Activated naive CD8-positive, alpha-beta T cell treated with anti-CD3 and anti-CD28 coated beads, Interleukin-2, amount 50 U/mL, for 16 hours (primary cell): ENCODE results near the gene EXOC3.
"Not testable (repeated sequence)": the region's sequence is repeated elsewhere in the genome, so short reads cannot be mapped to it uniquely, and the experiment has no call there.

Source experiments
- DNase-seq: peaks from one replicate; pipeline ENCODE4 v3.0.0-alpha.2; 2020; ENCODE audit warnings: low read depth, low spot score

Gene EXOC3

DNA sequence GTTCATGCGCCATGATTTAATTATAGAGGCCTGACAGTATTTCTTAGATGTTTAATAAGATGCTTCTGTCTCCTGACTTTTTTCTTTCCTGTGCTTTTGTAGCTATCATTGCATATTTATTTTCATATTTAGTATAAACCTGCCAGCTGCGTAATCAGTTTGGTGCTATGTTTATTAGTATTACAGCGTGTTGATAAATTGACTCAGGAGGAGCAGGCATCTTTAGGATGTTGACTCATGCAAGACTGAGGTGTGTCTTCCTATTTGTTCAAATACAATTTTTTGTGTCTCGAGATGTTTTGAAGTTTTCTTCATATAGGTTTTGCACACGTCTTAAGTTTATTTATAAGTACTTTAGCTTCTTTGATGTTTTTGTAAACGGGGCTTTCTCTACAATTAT is 35.9 kb upstream of the EXOC3 start:
- DNase-seq = no peak

DNA sequence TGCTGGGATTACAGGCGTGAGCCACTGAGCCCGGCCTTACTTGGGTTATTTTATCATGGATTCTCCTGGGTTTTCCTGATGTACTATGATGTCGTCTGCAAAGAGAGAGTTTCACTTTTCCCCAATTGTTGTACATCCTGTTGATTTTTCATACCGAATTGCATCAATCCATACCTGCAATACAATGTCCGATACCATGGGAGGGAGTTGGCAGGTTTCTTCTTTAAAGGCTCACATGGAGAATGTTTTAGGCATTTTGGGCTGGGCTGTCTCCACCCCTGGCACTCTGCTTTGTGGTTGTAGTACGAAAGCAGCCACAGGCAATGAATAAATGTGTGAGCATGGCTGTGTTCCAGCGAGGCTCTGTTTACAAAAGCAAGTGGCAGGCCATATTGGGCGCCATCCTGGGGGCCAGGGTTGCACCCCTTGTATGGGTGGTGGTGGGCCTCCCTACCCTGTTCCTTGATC is 35.1 kb upstream of the EXOC3 start:
- no peak for DNase-seq

DNA sequence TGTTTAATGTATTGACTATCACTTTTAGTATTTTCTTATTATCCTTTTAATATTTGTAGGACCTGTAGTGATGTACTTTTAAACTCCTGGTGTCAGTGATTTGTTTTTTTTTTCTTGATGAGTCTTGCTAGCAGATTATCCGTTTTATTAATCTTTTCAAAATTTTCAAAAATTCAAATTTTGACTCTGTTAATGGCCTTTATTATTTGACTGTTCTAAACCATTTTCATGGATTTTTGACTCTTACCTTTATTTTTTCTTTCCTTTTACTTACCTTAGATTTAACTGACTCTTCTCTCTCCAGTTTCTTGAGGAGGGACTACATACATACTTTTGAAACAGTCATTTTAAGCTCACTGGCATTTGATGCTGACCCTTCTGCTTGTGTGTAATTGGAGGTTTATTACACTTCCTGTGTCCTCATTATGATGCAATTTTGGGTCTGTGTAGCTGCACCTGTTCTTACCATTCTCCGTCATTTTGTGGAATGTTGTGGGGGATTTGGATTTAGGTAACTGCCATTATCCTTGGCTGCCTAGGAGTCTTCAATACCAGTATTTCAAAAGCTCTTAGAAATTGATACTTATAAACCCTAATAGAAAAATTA is 32.0 kb upstream of the EXOC3 start:
- DNase-seq = no peak

DNA sequence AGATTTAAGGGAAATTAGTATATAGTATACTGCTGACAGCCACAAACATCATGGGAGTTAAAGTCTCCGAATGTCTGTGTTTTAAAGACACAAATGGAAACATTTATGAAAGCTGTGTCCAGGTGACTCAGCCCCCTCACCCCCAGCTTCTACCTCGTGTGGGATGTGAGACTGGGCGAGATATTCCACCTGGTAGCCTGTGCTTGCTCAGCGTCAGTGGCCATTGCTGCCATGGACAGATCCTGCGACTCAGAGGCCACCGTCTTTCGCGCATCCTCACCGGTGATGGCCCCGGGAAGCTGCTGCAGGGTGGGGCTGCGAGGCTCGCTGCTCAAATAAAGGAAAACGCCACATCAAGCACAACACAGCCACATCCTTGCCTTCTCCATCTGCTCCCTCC is 31.2 kb upstream of the EXOC3 start:
- DNase-seq = no peak

DNA sequence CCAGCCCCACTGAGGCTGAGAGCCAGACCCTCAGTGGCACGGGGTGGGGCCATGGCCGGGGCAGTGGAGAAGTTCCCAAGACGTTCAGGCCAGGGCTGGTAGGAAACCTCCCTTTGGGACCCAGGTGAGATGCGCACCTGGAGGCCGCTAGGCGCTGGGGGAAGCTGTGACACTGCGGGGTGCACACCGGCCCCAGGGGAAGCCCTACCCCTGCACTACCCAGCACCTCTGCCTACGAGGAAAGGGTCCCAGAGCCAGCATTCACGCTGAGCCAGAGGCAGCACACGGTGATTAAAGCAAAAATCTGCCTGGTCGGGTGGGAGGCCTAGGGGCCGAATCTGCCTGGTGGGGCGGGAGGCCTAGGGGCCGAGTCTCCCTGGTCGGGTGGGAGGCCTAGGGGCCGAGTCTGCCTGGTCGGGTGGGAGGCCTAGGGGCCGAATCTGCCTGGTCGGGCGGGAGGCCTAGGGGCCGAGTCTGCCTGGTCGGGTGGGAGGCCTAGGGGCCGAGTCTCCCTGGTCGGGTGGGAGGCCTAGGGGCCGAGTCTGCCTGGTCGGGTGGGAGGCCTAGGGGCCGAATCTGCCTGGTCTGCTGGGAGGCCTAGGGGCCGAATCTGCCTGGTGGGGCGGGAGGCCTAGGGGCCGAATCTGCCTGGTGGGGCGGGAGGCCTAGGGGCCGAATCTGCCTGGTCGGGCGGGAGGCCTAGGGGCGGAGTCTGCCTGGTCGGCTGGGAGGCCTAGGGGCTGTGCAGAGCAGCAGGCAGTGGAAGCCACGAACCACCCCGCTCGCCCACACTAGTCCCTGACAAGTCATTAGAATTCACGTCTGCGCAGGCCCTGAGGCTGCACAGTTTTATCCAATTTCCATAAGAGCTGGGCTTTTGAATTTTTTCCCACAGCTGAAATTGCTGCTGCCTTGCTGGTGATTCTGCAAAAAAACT is 27.7 kb upstream of the EXOC3 start:
- not testable (repeated sequence) for DNase-seq

DNA sequence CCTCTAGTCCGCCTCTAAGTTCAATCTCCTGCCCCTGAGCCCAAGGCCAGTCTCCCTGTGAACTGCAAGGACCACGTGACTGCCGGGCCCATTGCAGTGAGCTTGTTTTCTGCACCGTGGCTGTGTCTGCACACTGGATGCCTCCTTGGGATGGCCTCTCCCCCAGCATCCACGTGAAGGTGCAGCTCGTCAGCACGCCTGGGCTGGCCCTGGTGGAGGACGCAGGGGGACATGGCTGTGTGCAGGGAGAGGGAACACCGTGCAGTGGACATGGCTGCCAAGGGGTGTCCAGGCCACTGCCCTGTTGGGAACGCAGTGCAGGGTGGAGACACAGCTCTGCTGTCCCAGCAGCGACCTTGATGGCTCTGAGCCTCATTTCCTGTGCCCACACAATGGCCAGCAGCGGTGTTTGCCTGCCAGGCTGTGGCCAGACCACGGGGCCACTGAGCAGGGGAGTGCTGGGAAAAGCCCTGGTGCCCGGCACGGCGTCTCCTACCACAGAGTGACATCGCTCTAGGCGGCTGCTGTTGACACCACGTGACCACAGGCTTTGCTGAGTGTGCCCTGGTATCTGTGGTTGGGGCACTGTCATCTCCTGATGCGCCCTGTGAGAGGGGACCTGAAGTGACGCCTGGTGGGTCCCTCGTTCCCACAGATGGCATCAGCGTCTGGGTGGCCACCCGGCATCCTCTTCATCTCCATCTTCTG is 26.9 kb upstream of the EXOC3 start:
- no peak for DNase-seq

DNA sequence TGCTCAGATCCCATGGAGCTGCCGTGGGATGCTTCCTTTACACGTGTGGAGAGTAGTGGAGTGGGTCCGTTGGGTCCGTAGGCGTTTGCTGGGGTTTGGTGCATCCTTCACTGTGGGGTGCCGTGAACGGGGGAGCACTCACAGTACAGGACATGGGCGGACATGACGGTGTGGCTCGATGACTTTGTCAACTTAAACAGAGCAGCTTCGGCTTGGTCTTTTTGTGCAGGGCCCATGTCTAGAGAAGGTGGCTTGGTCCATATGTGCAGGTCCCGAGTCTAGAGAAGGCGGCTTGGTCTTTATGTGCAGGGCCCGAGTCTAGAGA is 26.4 kb upstream of the EXOC3 start:
- no peak for DNase-seq

DNA sequence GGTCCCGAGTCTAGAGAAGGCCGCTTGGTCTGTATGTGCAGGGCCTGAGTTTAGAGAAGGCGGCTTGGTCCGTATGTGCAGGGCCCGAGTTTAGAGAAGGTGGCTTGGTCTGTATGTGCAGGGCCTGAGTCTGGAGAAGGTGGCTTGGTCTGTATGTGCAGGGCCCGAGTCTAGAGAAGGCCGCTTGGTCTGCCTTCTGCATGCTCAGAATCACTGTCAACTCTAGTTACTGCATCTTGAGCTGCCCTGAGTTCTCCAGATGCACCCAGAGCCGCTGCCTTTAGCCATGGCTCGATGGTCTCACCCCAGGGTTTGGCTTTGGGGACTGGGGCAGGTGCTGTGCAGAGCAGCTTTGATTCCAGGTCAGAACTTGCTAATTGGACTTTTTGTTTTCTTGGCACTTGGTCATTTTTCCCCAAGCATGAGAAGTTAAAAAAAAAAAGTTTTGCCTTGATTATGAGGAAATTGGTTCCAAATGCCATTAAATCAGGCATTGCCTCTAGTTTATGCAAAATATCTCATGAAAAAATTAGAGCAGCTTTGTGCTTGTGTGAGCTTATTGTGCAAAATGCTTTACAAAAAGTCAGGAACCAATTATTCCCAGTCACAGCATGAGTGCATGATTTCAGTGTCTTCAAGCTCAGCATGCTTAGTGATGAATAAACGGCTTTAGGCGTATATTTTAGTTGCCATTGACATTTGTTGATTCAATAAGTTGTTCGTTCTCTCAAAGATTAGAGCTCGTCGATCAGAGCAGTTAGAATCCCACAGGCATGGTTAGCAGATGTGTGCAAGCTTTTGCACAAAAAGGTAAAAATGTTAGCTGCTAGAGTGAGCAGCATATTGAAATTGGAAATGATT is 25.4 kb upstream of the EXOC3 start:
- no peak for DNase-seq

DNA sequence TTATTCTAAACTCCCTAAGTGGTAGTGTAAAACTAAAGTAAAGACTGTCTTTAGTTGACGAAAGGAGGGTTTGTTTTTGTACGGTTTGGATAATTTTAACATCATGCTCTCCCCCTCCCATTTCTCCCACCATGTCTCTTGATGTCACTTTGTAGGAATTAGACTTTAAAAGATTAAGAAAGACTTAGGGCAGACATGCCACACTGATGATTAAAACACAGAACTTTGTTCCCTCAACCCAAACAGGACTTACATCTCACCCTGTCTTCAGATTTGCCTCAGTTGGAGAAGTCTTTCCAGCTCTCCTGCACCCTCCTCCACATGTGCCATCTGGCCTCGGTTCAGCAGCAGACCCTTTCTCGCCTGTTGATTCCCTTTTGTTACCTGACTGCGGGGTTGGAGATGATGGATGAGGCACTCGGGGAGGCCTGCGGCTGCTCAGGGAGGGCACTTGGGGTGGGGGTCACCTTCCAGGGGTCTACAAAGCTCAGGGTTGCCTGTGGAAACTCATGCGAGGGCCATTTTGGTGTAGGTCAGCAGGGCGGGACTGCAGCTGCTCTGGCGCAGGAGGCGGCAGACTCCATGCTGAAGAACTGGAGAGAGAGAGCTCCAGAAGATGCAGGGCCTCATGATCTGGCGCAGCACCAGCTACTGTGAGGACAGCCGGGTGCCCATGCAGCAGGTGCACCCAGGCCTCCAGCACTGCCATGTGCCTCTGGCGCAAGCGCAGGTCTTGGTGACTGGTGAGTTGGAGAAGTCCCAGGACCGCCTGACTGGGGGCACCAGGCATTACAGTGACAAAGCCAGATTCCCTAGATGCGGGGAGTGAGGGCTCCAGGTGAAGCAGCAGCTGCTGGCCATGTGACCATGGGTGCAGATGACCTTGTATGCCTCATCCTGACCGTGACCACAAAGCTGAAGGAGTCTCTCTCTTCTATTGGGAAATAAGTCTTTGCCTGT is 24.5 kb upstream of the EXOC3 start:
- DNase-seq = no peak

DNA sequence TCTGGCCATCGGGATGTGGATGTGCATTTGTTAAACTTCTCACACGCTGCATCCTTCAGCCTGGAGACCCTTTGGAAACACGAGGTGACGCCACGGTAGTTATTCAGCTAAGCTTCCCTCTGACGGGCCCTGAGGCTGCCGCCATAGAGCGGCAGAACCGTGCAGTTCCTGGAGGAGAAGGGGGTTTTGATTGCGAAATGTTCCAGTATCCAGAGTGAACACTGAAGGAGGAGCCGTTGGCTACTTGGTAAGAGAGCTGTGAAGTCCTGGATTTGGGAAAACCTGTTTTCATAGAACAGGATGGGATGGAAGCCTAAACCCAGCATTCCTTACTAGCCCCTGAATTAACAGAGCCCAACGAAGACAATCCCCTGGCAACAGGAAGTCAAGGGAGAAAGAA is 23.0 kb upstream of the EXOC3 start:
- no peak for DNase-seq

DNA sequence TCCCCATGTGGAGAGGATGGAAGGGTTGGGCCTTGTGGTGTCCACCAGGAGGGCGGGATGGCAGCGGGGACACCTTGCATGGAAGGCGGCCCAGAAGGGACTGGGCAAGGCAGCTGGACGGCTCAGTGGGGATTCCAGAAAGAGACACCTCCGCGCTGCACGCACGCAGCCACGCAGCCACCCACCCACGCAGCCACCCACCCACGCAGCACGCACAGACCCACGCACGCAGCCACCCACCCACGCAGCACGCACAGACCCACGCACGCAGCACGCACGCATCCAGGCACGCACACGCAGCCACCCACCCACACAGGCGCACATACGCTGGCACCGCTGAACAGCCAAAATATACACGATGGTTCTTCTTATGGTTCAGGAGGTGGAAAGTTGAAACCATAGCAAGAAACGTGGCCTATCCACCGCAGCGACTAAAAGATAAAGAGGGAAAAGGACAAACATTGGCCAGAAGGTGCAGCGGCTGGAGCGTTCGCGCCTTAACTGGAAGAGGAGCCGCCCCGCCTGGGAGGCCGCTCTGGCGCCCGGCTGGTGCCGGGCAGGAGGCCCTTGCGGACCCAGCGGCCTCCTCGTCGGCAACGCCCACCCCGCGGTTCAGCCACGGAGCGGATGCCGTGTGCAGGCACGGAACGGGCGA is 22.2 kb upstream of the EXOC3 start:
- no peak for DNase-seq

DNA sequence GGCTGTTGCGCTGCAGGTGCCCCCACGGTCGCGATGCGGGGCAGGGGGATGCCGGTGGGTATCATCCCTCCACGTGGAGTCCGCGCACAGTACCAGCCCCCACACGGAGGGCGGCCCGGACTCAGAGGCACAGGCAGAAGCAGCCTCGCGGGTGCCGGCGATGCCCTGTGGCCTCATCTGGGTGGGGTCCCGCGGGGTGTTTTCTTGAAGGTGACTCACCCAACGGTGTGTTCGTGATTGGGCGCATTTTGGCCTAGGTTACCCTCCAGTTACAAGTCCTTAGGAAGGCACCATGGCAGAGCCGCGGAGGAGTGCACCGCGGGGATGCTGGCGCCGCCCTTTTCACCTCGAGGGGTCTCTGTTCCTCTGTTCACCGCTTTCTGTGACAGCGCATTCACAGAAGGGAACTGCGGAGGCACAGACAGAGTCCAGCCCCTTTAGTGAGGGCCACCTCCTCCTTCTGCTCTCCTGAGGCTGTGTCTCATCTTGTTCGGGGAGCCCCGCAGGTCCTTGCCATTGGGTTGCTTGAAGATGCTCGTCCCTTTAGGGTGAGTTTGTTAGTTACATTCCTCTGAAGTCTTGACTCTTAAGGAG is 21.6 kb upstream of the EXOC3 start:
- no peak for DNase-seq

DNA sequence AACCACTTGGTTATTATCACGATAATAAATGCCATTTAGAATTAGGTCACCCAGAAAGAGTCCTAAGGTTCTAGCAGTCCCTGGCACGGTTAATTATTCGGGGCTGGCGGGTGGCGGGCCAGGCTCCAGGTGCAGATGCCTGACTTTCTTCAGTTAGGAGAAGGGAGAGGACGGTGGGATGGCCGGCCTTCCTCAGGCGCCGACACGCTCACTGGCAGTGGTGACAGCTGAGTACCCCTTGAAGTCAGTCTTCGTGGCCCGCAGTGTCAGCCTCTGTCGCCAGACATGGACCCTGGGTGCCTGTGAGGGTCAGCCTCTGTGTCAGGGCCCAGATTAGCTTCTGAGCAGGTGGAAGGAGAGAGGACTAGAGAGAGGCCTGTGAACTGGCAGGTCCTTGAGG is 21.1 kb upstream of the EXOC3 start:
- DNase-seq = no peak

DNA sequence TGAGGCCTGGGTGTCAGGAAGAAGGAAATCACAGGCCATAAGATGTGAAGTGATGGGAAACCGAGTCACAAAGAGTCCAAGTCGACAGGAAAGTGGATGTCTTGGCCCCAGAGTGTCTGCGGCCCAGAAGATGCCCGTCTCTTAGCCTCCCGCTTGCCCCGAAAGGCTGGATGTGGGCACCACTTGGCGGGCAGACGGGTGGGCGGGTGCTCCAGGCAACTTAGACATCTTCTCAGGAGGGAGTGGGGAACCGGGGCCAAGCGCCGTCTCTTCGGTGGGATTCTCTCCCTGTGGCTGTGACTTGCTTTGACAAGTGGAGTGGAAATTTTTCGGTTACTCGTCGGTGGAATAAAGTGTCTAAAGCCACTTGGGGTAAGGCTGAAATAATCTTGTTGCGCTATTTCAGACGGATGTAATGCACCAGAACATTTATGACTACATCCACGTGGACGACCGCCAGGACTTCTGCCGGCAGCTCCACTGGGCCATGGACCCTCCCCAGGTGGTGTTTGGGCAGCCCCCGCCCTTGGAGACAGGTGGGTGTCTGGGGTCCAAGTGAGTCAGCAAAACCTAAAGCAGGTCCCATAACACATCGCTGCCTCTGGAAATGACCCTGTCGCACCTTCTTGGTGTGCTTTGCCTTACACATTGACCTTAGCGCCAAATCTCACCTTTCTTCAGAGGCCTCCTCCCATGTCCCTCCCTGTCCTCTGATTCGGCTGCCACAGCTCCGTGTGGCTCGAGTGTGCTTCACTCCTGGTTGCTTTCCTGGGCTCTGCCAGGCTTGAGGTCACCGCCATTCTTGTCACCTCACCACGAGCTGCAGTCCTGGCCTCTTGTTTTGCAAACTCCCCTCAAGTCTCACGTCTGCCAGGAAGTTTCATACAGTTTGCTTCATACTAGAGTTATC is 20.4 kb upstream of the EXOC3 start:
- no peak for DNase-seq

DNA sequence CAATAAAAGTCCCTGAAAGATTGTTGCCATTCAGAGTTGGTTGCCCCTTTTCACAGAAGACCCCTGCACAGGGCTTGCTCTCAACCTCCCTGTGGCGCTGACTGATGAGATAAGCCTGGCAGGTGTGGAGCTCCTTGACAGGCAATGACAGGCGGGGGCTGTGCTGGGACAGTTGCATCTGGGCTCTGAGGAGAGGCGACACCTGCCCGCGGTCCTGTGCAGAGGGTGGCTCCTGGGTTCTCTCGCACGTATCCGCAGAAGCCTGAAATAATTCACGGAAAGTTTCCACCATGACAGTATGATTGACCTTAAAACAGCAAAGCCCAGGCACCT is 19.8 kb upstream of the EXOC3 start:
- no peak for DNase-seq

DNA sequence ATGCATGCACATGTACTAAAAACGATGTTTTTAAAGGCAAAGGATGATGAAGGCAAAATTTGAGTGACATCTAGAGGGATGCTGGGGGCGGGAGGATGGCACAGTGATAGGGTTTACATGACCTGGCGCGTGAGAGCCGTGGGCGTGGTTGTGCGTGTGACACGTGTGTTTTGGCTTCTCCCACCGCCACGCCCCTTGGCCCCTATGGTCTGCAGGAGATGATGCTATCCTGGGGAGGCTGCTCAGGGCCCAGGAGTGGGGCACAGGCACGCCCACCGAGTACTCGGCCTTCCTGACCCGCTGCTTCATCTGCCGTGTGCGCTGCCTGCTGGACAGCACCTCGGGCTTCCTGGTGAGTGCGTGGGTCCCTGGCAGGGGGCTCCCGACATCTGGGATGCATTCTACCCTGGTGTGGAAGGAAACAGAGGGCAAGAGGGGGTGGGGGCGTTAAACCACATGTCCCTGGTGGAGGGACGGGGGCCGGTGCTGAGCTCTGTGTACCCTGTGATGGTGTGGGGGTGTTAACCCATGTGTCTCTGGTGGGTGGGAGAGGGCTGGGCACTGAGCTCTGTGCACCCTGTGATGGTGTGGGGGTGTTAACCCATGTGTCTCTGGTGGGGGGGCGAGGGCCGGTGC is 19.2 kb upstream of the EXOC3 start:
- no peak for DNase-seq

DNA sequence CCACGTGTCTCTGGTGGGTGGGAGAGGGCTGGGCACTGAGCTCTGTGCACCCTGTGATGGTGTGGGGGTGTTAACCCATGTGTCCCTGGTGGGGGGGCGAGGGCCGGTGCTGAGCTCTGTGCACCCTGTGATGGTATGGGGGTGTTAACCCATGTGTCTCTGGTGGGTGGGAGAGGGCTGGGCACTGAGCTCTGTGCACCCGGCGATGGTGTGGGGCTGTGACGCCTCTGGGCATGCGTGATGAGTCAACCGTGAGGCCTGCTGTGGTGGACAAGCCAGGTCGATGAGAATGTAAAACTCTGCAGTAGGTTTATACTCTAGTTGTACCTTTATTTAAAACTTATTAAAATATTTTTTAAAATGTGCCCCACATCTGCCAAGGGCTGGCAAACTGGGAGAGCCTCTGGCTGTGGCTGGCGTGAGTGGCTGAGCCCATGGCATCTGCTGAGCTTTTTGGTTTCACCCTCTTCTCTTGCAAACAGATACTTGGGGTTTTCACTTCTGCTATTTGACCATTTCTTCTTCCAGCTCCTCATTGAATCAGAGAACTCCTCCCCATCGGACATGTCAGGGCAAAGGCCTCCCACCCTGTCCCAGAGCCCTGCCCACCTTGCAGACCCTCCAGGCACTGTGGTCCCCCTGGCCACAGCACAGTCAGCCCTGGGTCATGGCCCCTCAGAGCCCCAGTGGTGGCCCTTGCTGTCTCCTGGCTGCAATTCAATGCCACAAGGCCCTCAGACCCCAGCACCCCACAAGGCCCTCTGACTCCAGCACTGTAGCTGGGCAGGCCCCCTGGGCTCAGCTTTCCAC is 18.5 kb upstream of the EXOC3 start:
- DNase-seq = no peak
